Globus pallidus (tissue), 1 donor: Measurements from ENCODE around the gene VPS4B.
A peak's percentile ranks its signal among the peaks of the same experiment; 100 is the strongest.
"Not testable (repeated sequence)": the region's sequence is repeated elsewhere in the genome, so short reads cannot be mapped to it uniquely, and the experiment has no call there.

Experiments used
- DNase-seq: peaks from one replicate; pipeline ENCODE4 v3.0.0-alpha.2; 2015; ENCODE audit warnings: low spot score

The VPS4B gene

GRCh38 chr18:63422087-63422863, at the start of gene VPS4B:
Gene VPS4B (minus strand): TSS chr18:63422476. CDS start chr18:63422259, 217 bp downstream.
- peak; percentile 99 for DNase-seq

- no peak for DNase-seq
Measured at GRCh38 chr18:63470751-63471150, 48.5 kb upstream of the VPS4B start.

- DNase-seq, result no peak
Measured at GRCh38 chr18:63468575-63468974, 46.3 kb upstream of the VPS4B start.

GRCh38 chr18:63467699-63468098, 45.4 kb upstream of the VPS4B start:
- no peak for DNase-seq

GRCh38 chr18:63465059-63465458, 42.8 kb upstream of the VPS4B start:
- no peak for DNase-seq

- no peak for DNase-seq
Measured at GRCh38 chr18:63464434-63464833, 42.2 kb upstream of the VPS4B start.

- DNase-seq, result no peak
Measured at GRCh38 chr18:63460414-63460813, 38.1 kb upstream of the VPS4B start.

GRCh38 chr18:63457977-63458376, 35.7 kb upstream of the VPS4B start:
- no peak for DNase-seq

GRCh38 chr18:63454497-63454896, 32.2 kb upstream of the VPS4B start:
- no peak for DNase-seq

- not testable (repeated sequence) for DNase-seq
Measured at GRCh38 chr18:63452751-63453150, 30.5 kb upstream of the VPS4B start.

GRCh38 chr18:63451799-63452660, 29.8 kb upstream of the VPS4B start:
- no peak for DNase-seq

- no peak for DNase-seq
Measured at GRCh38 chr18:63449426-63449825, 27.1 kb upstream of the VPS4B start.

- no peak for DNase-seq
Measured at GRCh38 chr18:63447066-63447465, 24.8 kb upstream of the VPS4B start.

- no peak for DNase-seq
Measured at GRCh38 chr18:63446266-63446665, 24.0 kb upstream of the VPS4B start.

GRCh38 chr18:63445037-63445436, 22.8 kb upstream of the VPS4B start:
- no peak for DNase-seq

GRCh38 chr18:63444580-63444979, 22.3 kb upstream of the VPS4B start:
- DNase-seq, result no peak

GRCh38 chr18:63443829-63444228, 21.6 kb upstream of the VPS4B start:
- no peak for DNase-seq

GRCh38 chr18:63440881-63441280, 18.6 kb upstream of the VPS4B start:
- no peak for DNase-seq

GRCh38 chr18:63440219-63440618, 17.9 kb upstream of the VPS4B start:
- DNase-seq, result no peak

GRCh38 chr18:63439334-63439733, 17.1 kb upstream of the VPS4B start:
- peak; percentile 62 for DNase-seq

GRCh38 chr18:63438181-63438580, 15.9 kb upstream of the VPS4B start:
- DNase-seq, result no peak

GRCh38 chr18:63433334-63433866, 11.1 kb upstream of the VPS4B start:
- DNase-seq, result no peak

- no peak for DNase-seq
Measured at GRCh38 chr18:63431180-63431579, 8.9 kb upstream of the VPS4B start.
